DMS 273 (cell line): ENCODE data around the gene SPINT2.
"Not testable (repeated sequence)": the region's sequence is repeated elsewhere in the genome, so short reads cannot be mapped to it uniquely, and the experiment has no call there.

Experiments used
- DNase-seq: peaks from one replicate; lab custom pipeline; 2025; ENCODE audit not compliant: unreplicated experiment; lab: John Stamatoyannopoulos, UW

The SPINT2 gene, protein sequence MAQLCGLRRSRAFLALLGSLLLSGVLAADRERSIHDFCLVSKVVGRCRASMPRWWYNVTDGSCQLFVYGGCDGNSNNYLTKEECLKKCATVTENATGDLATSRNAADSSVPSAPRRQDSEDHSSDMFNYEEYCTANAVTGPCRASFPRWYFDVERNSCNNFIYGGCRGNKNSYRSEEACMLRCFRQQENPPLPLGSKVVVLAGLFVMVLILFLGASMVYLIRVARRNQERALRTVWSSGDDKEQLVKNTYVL

DNA sequence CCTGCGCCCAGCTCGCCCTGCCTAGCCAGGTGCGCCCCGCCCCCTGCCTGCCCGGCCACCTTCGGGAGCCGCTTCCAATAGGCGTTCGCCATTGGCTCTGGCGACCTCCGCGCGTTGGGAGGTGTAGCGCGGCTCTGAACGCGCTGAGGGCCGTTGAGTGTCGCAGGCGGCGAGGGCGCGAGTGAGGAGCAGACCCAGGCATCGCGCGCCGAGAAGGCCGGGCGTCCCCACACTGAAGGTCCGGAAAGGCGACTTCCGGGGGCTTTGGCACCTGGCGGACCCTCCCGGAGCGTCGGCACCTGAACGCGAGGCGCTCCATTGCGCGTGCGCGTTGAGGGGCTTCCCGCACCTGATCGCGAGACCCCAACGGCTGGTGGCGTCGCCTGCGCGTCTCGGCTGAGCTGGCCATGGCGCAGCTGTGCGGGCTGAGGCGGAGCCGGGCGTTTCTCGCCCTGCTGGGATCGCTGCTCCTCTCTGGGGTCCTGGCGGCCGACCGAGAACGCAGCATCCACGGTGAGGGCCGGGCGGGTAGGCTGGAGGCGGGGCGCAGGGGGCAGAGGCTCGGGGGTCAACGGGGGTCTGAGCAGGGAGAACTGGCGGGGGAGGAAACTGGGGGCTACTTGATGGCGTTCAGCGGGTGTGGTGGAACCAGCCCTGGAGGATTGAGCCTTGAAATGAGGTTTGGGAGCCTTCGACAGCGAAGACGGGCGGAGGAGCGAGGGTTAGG lies at the start of gene SPINT2:
SPINT2 (plus strand) TSS at position 88 of the 727 bp plus-strand sequence; CDS start at position 408, 320 bp downstream.
- DNase-seq: peak; percentile 63

DNA sequence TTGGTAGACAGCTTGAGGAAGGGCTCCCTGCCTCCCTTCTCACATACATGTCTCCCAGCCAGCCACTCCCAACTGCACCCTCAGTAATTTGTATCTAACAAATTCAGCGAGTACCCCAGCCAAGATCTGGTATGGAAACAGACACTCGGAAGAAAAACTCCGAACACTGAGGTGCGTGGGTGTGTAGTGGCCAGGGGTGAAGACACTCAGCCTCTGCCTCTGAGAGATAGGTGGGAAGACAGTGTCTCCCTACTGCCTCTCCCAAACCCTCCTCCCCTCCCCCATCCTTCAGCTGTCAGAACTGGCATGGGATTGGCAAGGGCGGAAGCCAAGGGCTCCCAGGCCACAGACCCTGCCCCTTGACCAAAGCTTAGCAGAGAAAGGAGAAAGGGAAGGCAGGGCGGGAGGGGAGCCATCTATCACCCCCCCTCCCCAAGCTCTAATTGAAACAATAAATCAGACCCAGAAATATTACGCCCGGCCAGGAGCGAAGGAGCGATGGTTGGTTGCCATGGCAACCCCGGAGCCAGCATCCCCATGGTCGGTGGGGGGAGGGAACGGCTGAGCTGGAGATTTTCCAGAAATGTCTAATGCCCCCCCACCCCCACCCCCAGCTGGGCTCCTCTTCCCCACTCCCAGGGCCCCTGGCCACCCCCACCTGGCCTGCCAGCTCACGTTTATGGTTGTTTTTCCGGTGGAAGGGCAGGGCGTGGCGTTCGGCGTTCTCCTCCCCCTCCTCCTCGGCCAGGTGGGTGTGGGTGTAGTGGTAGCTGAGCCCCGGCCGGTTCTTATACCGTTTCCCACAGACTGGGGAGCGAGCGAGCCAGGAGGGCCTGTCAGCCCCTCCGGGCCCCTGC lies 47.4 kb upstream of the SPINT2 start:
- DNase-seq: no peak

DNA sequence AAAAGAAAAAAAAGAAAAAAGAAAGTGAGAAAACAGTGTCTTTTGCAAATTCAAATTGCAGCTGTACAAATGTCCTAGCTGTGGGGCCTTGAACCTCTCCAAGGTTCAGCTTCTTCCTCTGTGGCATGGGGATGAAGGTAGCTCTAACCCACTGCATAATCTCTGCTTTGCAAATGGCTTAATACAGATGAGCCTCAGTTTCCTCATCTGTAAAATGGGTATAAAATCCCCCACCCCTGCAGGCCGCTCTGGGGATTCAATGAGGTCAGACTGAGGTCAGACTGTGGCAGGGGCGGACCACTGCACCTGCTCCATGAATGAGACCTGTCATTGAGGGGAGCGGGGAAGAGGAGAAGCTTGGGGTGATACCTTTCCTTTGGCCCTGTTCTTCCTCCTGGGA lies 46.2 kb upstream of the SPINT2 start:
- DNase-seq: no peak

DNA sequence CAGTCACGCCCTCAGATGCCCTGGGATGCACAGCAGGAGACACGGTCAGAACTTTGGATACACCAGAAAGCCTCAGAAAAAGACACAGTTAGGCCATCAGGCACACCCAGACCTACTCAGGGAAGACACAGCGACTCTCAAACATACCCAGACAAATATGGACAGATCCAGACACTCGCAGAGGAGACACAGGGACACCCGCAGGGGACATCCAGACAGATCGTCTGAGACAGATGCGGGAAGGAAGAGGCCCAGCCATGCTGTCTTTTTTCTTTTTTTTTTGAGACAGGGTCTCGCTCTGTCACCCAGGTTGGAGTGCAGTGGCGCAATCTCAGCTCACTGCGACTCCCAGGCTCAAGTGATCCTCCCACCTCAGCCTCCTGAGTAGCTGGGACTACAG lies 45.2 kb upstream of the SPINT2 start:
- no peak for DNase-seq

DNA sequence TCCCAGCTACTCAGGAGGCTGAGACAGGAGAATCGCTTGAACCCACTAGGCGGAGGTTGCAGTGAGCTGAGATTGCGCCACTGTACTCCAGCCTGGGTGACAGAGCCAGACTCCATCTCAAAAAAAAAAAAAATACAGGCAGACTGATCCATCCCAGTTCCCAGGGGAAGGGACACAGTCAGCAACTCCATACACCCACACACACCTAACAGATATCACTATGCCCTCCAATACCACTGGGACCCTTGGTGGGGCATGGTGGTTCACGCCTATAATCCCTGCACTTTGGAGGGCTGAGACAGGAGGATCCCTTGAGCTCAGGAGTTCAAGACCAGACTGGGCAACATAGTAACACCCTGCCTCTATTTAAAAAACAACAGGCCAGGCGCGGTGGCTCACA lies 43.0 kb upstream of the SPINT2 start:
- no peak for DNase-seq

DNA sequence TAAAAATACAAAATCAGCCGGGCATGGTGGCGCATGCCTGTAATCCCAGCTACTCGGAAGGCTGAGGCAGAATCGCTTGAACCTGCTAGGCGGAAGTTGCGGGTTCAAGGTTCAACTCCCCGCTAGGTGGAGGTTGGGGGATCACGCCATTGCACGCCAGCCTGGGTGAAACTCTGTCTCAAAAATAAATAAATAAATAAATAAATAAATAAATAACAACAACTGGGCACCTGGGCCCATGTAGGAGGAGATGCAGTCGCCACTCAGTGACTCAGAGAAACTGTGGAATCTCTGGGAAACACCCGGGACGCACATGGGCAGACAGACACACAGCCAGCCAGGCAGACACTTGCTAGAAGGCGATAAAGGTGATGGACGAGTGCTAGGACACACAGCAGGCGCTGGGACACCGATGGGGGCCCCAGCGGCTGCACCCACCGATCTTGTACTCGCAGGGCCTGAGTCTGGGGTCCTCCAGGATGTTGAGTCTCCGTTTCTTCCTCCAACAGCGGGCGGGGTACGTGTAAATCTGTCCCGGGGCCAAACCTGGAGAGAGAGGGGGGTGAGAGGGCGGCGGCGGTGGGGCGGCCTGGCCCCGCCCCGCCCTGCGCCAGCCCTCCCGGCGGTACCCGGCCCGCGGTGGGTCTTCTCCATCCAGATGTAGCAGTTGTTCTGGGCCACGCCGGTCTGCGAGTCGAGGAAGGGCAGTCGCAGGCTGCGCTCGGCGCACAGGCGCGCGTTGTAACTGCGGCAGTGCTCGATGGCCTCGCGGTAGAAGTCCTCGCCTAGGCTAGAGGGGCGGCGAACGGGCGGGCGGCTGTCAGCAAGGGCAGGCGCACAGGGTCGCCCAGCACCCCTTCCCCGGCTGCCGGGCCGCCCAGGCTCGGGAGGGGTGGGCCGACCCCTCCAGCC lies 42.2 kb upstream of the SPINT2 start:
- DNase-seq: no peak

DNA sequence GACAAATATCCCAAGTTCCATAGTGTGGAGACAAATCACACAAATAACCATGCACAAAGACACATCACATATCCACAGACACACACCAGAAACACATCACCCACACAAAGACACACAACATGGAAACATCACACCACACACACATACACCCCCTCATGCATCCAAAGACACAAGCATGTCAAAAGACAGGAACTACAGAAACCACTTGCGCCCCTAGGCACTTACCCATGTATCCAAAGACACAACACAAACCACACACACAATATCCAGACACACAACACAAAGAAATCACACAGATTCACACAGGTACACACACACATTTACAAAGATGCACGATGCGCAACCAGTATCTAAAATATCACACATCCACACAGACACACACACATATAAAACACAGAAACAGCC lies 41.3 kb upstream of the SPINT2 start:
- DNase-seq: no peak

DNA sequence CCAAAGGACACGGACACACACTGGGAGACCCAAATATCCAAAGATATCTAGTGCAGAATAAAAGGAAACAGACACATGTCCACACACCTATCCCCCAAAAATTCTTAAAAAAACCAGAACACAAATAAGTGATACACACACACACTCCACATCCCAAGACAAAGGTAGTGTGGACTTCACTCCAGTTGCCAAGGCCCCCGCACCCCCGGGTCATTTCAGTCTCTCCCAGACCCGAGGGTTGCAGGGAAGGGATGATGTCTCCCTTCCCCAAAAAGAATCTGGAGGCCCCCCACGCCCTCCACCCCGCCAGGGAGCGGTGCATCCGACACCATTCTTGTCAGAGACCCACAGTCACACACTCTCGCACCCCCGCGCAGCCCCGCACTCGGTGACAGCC lies 40.8 kb upstream of the SPINT2 start:
- peak; percentile 52 for DNase-seq

DNA sequence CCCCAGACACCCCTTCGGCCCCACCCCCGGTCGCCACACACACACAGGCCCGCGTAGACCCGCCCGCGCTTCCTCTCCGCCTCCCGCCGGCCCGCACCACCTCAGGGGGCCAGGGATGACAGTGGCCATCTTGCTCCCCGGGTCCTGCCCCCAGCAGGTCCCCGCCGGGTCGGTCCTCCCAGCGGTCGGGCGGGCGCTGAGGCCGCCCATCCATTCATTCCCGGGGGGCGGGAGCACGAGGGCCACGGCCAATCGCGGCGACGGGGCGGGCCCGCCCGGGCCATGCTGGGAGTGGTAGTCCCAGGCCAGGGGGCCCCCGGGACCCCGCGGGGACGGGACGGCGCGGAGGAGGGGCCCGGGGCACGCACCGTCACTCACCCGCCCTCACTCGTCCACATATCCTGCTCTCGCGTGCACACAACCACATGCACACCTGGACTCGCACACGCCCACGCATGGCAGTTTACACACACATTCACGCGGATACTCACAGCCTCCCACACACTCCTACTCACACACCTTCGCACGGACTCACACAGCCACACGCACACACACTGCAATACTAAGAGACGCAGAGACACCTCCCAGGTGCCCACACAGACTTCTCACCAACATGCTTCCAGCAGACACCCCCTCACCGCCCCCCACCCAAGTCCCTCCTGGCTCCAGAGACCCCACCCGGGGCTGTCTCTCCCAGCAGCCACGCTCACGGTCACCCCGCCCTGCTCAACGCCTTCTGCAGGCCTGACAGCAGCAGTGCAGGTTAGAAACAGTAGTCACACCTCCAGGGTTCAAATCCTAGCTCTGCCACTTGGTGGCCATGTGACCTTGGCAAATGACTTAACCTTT lies 40.1 kb upstream of the SPINT2 start, which contains the start of gene DPF1:
DPF1 (minus strand) TSS at position 209 of the 849 bp plus-strand sequence; CDS start at position 129, 80 bp downstream.
- DNase-seq: peak; percentile 96

DNA sequence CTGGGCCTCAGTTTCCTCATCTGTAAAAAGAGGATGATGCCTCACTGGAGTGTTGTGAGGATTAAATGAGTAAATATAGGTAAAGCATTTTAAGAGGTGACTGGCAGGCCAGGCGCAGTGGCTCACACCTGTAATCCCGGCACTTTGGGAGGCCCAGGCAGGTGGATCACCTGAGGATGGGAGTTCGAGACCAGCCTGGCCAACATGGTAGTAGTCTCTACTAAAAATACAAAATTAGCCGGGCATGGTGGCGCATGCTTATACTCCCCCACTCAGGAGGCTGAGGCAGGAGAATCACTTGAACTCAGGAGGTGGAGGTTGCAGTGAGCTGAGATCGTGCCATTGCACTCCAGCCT lies 39.5 kb upstream of the SPINT2 start:
- DNase-seq: not testable (repeated sequence)

DNA sequence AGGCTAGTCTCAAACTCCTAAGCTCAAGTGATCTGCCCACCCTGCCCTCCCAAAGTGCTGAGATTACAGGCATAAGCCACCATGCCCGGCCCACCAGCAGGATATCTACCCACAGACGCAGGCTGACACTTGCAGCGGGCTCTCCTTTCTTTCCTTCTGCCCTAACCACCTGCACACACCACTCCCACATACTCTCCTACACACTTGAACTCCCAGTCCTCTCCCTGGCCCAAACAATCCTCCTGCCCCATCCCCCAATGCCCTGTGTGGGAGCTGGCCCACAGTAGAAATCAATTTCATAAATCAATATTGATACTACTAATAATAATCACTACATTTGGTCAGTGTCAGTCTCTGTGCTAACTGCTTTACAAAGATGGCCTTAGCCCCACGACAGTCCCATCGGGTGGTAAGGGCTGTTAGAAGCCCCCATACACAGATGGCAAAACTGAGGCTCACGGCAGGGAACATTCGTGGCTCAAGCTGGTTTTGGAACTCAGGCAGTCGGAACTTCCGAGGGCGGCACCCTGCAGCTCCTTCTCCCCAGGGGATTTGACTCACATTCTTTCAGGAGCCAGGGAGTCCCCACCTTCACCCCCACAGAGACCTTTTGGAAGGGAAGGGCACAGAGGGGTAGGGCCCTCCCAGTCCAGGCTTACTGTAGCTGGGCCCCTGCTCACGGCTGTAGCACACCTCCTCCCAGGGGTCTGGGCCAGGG lies 36.9 kb upstream of the SPINT2 start:
- DNase-seq: no peak

DNA sequence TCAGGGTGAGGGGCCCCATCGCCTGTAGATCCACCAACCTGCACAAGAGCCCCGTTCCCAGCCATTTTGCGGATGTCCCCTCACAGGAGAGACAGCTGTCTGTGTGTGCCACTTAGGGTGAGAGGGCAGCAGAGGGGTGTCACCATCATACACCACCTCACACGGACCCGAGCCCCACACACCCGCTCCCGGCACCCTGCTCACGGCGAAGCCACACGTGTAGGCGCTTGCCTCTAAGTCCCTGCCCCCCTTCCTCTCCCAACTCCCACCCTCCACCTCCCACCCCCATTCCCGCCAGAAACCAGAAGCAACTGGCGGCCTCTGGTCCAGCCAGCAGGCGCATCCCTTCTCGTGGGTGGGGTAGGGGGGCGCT lies 36.4 kb upstream of the SPINT2 start:
- DNase-seq: peak; percentile 34

DNA sequence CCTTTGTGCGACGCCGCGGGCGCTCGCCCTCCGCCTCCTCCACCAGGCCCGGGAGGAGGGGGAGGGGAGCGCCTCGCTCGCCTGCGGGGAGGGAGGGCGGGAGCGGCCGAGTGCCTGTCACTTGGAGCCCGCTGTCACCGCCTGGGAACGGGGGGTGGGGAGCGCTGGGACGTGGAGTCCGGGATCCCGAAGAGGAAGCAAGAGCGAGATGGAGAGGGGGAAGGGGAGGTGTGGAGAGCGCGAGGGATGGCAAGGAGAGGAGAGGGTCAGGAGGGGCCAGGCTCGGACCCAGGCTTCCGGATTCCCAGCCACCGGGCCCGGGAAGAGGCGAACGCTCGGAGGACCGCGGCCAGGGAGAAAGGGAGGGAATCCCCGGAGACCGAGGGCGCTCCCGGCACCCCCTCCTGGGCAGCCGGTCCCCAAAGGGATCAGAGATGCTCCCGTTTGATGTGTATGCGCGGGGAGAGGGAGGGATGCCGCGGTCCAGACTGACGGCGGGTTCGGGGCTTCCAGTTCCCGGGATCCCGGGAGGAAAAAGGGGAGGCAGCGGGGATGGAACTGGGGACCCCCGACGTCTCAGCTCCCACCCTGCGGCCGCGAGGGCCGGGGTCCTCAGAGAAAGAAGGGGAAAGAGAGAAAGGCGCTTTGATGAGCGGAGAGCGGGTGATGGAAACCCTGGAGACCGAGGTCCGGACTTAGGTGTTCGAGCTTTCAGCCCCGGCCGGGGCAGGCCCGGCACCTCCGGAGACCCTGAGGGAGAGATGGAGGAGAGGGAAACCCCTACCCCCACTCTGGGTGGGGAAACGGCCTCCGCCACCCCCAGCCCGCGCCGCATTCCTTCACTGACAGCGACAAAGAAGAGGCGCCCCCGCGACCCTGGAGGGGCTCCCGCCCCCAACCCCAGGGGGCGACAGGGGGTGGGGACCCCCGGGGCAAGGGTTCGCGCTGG lies 35.6 kb upstream of the SPINT2 start:
- peak; percentile 46 for DNase-seq

DNA sequence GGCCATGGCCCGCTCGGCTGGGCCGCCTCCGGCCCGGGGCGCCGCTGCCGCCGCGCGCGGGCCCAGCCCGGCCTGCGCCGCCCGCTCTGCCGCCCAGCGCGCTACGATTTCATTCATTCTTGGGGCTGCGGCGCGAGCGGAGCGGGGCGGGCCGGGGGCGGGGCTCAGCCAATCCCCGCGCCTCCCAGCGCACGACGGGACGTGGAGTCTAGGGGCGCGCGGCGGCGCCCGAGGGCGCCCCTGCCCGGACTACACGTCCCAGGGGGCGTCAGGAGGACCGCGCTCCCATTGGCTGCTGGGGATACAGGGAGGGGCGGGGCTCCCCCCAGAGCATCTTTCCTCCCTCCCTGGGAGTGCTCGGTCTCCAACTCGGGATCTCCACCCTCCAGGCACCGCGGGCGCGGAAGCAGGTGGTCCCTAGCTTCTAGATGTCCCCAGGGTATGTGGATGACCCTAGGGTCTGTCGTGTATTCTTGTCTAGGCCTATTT lies 34.7 kb upstream of the SPINT2 start:
- peak; percentile 94 for DNase-seq

DNA sequence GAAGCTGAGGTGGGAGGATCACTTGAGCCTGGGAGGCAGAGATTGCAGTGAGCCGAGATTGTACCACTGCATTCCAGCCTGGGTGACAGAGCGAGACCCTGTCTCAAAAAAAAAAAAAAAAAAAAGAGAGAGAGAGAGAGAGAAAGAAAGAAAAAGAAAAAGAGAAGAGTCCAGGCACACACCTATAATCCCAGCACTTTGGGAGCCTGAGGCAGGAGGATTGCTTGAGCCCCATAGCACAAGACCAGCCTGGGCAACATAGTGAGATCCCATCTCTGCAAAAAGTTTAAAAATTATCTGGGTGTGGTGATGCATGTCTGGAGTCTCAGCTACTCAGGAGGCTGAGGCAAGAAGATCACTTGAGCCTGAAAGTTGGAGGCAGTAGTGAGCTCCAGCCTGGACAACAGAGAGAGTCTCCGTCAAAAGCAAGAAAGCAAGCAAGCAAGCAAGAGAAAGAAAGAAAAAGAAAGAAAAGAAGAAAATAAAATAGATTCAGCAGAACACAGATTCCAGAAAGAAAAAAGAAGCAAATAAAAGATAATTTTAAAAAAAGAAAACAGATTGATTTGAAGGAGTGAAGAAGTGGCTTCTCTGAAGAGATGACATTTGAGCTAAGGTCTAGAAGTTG lies 33.8 kb upstream of the SPINT2 start:
- not testable (repeated sequence) for DNase-seq

DNA sequence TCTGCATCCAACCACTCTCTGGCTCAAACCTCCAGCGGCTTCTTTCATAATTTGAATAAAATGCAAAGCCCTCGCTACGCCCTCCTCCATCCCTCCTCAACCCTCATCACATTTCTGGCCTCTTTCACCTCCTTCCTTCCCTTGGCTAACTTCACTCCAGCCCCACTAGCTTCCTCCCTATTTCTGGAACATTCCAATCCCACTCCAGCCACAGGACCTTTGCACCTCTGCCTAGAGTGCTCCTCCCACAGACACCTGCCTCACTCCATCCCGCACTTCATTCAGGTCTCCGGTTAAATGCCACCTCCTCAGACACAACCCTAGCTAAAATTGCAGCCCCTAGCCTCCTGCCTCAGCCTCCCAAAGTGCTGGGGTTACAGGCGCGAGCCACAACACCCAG lies 32.5 kb upstream of the SPINT2 start:
- no peak for DNase-seq

DNA sequence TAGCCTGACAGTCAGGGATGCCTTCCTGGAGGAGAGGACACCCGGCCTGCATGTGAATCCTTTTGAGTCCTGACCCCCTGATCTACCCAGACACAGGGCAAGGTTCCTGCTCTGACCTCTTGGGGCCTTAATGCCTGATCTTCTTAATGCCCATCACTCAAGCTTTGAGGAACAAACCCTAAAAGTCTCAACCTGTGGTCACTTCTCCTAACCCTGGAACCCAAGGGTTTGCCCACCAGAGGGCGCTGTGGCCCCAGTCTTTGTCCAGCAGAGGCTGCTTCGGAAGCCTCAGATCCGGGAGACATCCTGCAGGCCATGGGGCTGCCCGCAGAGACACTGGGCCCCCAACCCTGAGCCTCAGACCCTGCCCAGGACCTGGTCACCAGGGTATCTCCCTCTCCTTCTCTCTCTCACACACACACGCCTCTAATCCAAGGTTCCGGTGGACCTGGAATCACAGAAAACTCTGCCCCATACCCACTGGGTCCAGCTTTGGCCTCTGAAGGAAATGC lies 30.6 kb upstream of the SPINT2 start:
- peak; percentile 90 for DNase-seq
